ENCODE results near the gene KCNJ9. TPM values are rescaled to one million over a fixed set of nuclear protein-coding genes. Genes with fewer than 3 reads are reported as not detected.

KCNJ9 gene
- total RNA-seq, 2 experiments from 2014 or later, result not detected

DNA sequence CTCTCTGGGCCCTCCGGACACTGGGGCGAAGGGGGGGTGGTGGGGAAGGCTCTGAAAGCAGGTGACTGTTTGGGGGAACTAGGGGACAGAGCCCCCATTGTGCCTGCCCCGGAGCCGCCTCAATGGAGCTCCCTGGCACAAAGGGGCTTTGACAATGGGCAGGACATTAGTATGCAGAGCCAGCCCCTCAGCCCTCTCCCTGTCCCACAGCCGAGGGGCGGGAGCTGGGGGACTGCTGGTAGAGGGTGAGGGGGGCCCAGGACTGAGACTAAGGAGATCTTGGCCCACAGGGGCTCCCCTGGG, 19.2 kb upstream of the KCNJ9 start:
- TF ChIP-seq, protein P1, sequence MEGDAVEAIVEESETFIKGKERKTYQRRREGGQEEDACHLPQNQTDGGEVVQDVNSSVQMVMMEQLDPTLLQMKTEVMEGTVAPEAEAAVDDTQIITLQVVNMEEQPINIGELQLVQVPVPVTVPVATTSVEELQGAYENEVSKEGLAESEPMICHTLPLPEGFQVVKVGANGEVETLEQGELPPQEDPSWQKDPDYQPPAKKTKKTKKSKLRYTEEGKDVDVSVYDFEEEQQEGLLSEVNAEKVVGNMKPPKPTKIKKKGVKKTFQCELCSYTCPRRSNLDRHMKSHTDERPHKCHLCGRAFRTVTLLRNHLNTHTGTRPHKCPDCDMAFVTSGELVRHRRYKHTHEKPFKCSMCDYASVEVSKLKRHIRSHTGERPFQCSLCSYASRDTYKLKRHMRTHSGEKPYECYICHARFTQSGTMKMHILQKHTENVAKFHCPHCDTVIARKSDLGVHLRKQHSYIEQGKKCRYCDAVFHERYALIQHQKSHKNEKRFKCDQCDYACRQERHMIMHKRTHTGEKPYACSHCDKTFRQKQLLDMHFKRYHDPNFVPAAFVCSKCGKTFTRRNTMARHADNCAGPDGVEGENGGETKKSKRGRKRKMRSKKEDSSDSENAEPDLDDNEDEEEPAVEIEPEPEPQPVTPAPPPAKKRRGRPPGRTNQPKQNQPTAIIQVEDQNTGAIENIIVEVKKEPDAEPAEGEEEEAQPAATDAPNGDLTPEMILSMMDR (IDR thresholded peaks at IDR 0.05), result no peak
- ChIA-PET CTCF (no interaction called here), POLR2A (no interaction called here)
- H3K9me3 ChIP-seq (ENCODE audit: control insufficient read depth in 1 of 2, insufficient read depth in 1 of 2, low read length in 2 of 2), result no peaks in the 10 kb centered on the region
- peaks cover 0 to 5% of the 10 kb centered on the region in 2 experiments for H3K27me3 ChIP-seq (ENCODE audit: control insufficient read depth in 1 of 2, insufficient read depth in 2 of 2, low read length in 2 of 2)
- H3K27ac Mint-ChIP-seq, result no peak overlapping the region
- H3K4me1 ChIP-seq (ENCODE audit: insufficient read depth, low read length), result no peaks in the 10 kb centered on the region
- no peaks in the 10 kb centered on the region for H3K4me1 Mint-ChIP-seq (ENCODE audit: low read depth)
- no peaks in the 10 kb centered on the region for H3K36me3 Mint-ChIP-seq (ENCODE audit: low read depth)
- H3K9me3 Mint-ChIP-seq, result no peaks in the 10 kb centered on the region
- ATAC-seq (ENCODE audit: poor library complexity) (no peak), DNase-seq (no peak)
- H3K27me3 Mint-ChIP-seq, result peaks cover 19% of the 10 kb centered on the region
- no peaks in the 10 kb centered on the region for H3K36me3 ChIP-seq (ENCODE audit: insufficient read depth, low read length)
- H3K27ac ChIP-seq (ENCODE audit: low read depth in 1 of 2, low read length in 2 of 2), result no peak overlapping the region
- intact Hi-C loops (cut with DNase I, micrococcal nuclease), result no loop called here
- H3K4me3 Mint-ChIP-seq, result no peak overlapping the region
- H3K4me3 ChIP-seq (ENCODE audit: low read length), result no peak overlapping the region

DNA sequence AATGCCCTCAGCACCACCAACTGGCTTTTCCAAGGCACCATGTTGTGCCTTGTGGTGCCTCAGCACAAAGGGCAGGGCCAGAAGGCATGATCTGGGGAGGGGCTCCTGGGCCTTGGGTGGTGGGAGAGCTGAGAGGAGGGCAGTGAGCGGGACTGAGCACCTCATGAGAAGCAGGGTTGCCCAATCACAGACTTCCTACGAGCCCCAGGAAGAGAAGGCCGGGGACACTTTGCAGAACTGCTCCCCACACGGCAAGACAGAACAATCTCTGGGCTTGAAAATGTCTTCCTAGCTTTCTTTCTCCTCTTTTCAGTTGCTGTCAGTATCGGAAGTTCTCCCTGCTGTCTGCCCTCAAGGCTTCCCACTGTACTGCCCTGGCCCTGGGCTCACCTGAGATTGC, 18.2 kb upstream of the KCNJ9 start:
- POLR2A ChIA-PET, result interaction anchor here (0.6 kb wide), 1 partner anchor 1068 kb away, joined by 3 read pairs; no protein-coding TSS in a partner anchor
- TF ChIP-seq, protein P1 (IDR thresholded peaks at IDR 0.05), result no peak
- Mint-ChIP-seq H3K4me3 (no peak overlapping the region), H3K4me1 (ENCODE audit: low read depth) (no peaks in the 10 kb centered on the region), H3K36me3 (ENCODE audit: low read depth) (no peaks in the 10 kb centered on the region), H3K9me3 (no peaks in the 10 kb centered on the region), H3K27ac (no peak overlapping the region), H3K27me3 (peaks cover 16% of the 10 kb centered on the region)
- no peak overlapping the region for H3K27ac ChIP-seq (ENCODE audit: low read depth in 1 of 2, low read length in 2 of 2)
- H3K4me3 ChIP-seq (ENCODE audit: low read length), result no peak overlapping the region
- DNase-seq, result no peak
- intact Hi-C loops (cut with DNase I, micrococcal nuclease), result no loop called here
- H3K36me3 ChIP-seq (ENCODE audit: insufficient read depth, low read length), result no peaks in the 10 kb centered on the region
- H3K9me3 ChIP-seq (ENCODE audit: control insufficient read depth in 1 of 2, insufficient read depth in 1 of 2, low read length in 2 of 2), result no peaks in the 10 kb centered on the region
- peaks cover 0 to 2% of the 10 kb centered on the region in 2 experiments for H3K27me3 ChIP-seq (ENCODE audit: control insufficient read depth in 1 of 2, insufficient read depth in 2 of 2, low read length in 2 of 2)
- H3K4me1 ChIP-seq (ENCODE audit: insufficient read depth, low read length), result no peaks in the 10 kb centered on the region
- no peak for ATAC-seq (ENCODE audit: poor library complexity)
- CTCF ChIA-PET, result interaction anchor here (0.9 kb wide), 1 partner anchor 23 kb away, joined by 3 read pairs; no protein-coding TSS in a partner anchor

DNA sequence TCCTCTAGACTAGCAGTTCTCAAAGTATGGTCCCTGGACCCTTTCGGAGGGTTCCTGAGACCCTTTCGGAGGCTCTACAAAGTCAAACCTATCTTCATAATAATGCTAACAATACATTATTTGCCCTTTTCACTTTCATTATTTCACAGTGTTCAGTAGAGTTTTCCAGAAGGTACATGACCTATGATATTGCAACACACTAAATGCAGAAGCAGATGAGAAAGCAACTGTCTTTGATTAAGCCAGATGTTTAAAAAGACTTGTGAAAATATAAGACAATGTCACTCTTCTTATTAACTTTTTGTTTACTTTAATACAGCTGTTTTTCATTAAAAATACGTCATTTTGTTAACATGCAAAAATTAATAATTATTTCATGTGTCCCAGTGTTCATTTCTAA, 17.2 kb upstream of the KCNJ9 start:
- no peak overlapping the region for H3K4me3 ChIP-seq (ENCODE audit: low read length)
- no peak overlapping the region for H3K27ac ChIP-seq (ENCODE audit: low read depth in 1 of 2, low read length in 2 of 2)
- Mint-ChIP-seq H3K4me3 (no peak overlapping the region), H3K27me3 (peaks cover 15% of the 10 kb centered on the region), H3K36me3 (ENCODE audit: low read depth) (no peaks in the 10 kb centered on the region), H3K9me3 (no peaks in the 10 kb centered on the region), H3K4me1 (ENCODE audit: low read depth) (no peaks in the 10 kb centered on the region), H3K27ac (no peak overlapping the region)
- H3K4me1 ChIP-seq (ENCODE audit: insufficient read depth, low read length), result no peaks in the 10 kb centered on the region
- peaks cover 0 to 2% of the 10 kb centered on the region in 2 experiments for H3K27me3 ChIP-seq (ENCODE audit: control insufficient read depth in 1 of 2, insufficient read depth in 2 of 2, low read length in 2 of 2)
- ATAC-seq (ENCODE audit: poor library complexity) (no peak), DNase-seq (no peak)
- no peaks in the 10 kb centered on the region for H3K36me3 ChIP-seq (ENCODE audit: insufficient read depth, low read length)
- intact Hi-C loops (cut with DNase I, micrococcal nuclease), result no loop called here
- POLR2A ChIA-PET, result no interaction called here
- H3K9me3 ChIP-seq (ENCODE audit: control insufficient read depth in 1 of 2, insufficient read depth in 1 of 2, low read length in 2 of 2), result no peaks in the 10 kb centered on the region
- CTCF ChIA-PET, result interaction anchor here (0.9 kb wide), 1 partner anchor 22 kb away, joined by 3 read pairs; no protein-coding TSS in a partner anchor
- TF ChIP-seq, protein P1 (IDR thresholded peaks at IDR 0.05), result no peak
